Transverse colon (tissue), 4 donors: ENCODE data around the gene HSPA4.

Experiments
- EP300 ChIP-seq: sonication (generic); formaldehyde crosslinking; IDR thresholded peaks from one replicate; pipeline ENCODE4 v1.6.1; 2017; ENCODE audit warnings: antibody characterized with exemption, low read depth
- POLR2A ChIP-seq: fragments of 450-650 bp; IDR thresholded peaks from one replicate; pipeline ENCODE4 v1.6.1; 2016; ENCODE audit warnings: antibody characterized with exemption, mild to moderate bottlenecking, moderate library complexity
- POLR2AphosphoS5 ChIP-seq, 3 donors: sonication (generic); formaldehyde crosslinking; IDR thresholded peaks; one replicate each; pipeline ENCODE4 v1.6.1; 2016; ENCODE audit warnings: antibody characterized with exemption in 3 of 3
- TF ChIP-seq, protein P1 (sequence below), 5 experiments: fragments of 200-600 bp in 3 of 5; fragments of 450-650 bp in 2 of 5; sonication (generic) in 3 of 5; IDR thresholded peaks; 1 replicate in 2 of 5; 2 replicates in 3 of 5; pipeline ENCODE4 v1.5.1; 2016 to 2017; ENCODE audit warnings: antibody characterized with exemption in 5 of 5, inconsistent platforms in 3 of 5, mild to moderate bottlenecking in 2 of 5, moderate library complexity in 1 of 5

DNA sequence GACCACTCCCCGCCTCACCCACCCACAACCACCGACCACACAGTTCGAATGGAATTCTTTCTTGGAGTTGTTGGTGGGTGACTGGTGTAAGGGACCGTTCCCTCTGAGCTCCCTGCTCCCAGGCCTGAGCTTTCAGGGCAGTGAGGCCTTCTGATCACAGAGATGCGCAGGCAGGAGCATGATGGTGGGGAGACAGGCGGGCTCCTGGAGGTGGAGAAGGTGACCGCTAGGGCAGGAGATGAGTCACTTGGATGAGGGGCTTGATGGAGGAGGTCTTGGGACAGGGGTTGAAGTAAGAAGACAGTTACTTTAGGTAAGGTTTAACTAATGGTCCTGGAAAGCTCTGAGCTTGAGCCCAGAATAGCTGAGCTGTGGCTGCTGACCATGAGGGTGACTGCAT, 88.5 kb downstream of the HSPA4 start:
- TF ChIP-seq, protein P1, sequence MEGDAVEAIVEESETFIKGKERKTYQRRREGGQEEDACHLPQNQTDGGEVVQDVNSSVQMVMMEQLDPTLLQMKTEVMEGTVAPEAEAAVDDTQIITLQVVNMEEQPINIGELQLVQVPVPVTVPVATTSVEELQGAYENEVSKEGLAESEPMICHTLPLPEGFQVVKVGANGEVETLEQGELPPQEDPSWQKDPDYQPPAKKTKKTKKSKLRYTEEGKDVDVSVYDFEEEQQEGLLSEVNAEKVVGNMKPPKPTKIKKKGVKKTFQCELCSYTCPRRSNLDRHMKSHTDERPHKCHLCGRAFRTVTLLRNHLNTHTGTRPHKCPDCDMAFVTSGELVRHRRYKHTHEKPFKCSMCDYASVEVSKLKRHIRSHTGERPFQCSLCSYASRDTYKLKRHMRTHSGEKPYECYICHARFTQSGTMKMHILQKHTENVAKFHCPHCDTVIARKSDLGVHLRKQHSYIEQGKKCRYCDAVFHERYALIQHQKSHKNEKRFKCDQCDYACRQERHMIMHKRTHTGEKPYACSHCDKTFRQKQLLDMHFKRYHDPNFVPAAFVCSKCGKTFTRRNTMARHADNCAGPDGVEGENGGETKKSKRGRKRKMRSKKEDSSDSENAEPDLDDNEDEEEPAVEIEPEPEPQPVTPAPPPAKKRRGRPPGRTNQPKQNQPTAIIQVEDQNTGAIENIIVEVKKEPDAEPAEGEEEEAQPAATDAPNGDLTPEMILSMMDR (IDR thresholded peaks at IDR 0.05) = no peak
- TF ChIP-seq POLR2AphosphoS5 (IDR thresholded peaks at IDR 0.05) (no peak), POLR2A (no peak), EP300 (no peak)
